GM23338 (cell line): ENCODE results near the gene ARID3B. TPM values are rescaled to one million over a fixed set of nuclear protein-coding genes. Genes with fewer than 3 reads are reported as not detected.

Experiments used
- ATAC-seq: fragments of 200-7000 bp; cut with Tn5 transposase; 3 replicates; pipeline ENCODE4 v1.9.1; 2020
- DNase-seq: peaks from one replicate; pipeline ENCODE4 v3.0.0-alpha.2; 2015; ENCODE audit warnings: low spot score
- H2AFZ ChIP-seq: fragments of 200-600 bp; sonication (generic); 2 replicates; pipeline ENCODE4 v1.8.0; 2016; ENCODE audit warnings: antibody characterized with exemption, mild to moderate bottlenecking, moderate library complexity
- H3F3A ChIP-seq: fragments of 200-600 bp; sonication (generic); replicated peaks from 2 replicates; pipeline ENCODE4 v1.8.0; 2017; ENCODE audit warnings: antibody characterized with exemption, mixed run types, low read depth
- H3K27ac ChIP-seq: fragments of 200-600 bp; sonication (generic); 2 replicates; pipeline ENCODE4 v1.6.1; 2016; ENCODE audit warnings: low read depth
- H3K27me3 ChIP-seq: fragments of 200-600 bp; sonication (generic); 2 replicates; pipeline ENCODE4 v1.8.0; 2016; ENCODE audit warnings: mild to moderate bottlenecking, mixed run types, moderate library complexity; ENCODE audit not compliant: insufficient read depth
- H3K36me3 ChIP-seq: fragments of 200-600 bp; sonication (generic); 2 replicates; pipeline ENCODE4 v1.8.0; 2016; ENCODE audit warnings: mild to moderate bottlenecking; ENCODE audit not compliant: insufficient read depth
- H3K4me1 ChIP-seq: fragments of 200-600 bp; sonication (generic); 2 replicates; pipeline ENCODE4 v1.8.0; 2016; ENCODE audit warnings: mild to moderate bottlenecking, moderate library complexity; ENCODE audit not compliant: insufficient read depth
- H3K4me2 ChIP-seq: fragments of 200-600 bp; sonication (generic); 2 replicates; pipeline ENCODE4 v1.7.1; 2017; ENCODE audit warnings: mixed run types
- H3K4me3 ChIP-seq: fragments of 200-600 bp; sonication (generic); 2 replicates; pipeline ENCODE4 v1.6.1; 2016; ENCODE audit warnings: mixed run types
- H3K79me2 ChIP-seq: fragments of 200-600 bp; sonication (generic); replicated peaks from 2 replicates; pipeline ENCODE4 v1.8.0; 2017; ENCODE audit warnings: mild to moderate bottlenecking; ENCODE audit not compliant: insufficient read depth
- H3K9me2 ChIP-seq: fragments of 200-600 bp; sonication (generic); 2 replicates; pipeline ENCODE4 v1.8.0; 2017; ENCODE audit not compliant: insufficient read depth
- H4K20me1 ChIP-seq: fragments of 200-600 bp; sonication (generic); replicated peaks from 2 replicates; pipeline ENCODE4 v1.8.0; 2017; ENCODE audit warnings: mild to moderate bottlenecking; ENCODE audit not compliant: insufficient read depth
- H3K27ac Mint-ChIP-seq: 2 replicates; pipeline ENCODE4 v1.8.0; 2020; ENCODE audit warnings: inconsistent platforms, mild to moderate bottlenecking, moderate library complexity, mixed read lengths
- H3K27me3 Mint-ChIP-seq: 3 replicates; pipeline ENCODE4 v1.8.0; 2022; ENCODE audit warnings: low read depth, mild to moderate bottlenecking, moderate library complexity, mixed read lengths, inconsistent platforms; ENCODE audit not compliant: insufficient read depth, poor library complexity
- H3K36me3 Mint-ChIP-seq: 3 replicates; pipeline ENCODE4 v1.8.0; 2021; ENCODE audit warnings: low read depth, mild to moderate bottlenecking, inconsistent platforms, moderate library complexity, mixed read lengths
- H3K4me1 Mint-ChIP-seq: 3 replicates; pipeline ENCODE4 v1.8.0; 2020; ENCODE audit warnings: mild to moderate bottlenecking, inconsistent platforms, mixed read lengths
- H3K4me3 Mint-ChIP-seq: 3 replicates; pipeline ENCODE4 v1.8.0; 2021; ENCODE audit warnings: moderate library complexity, mild to moderate bottlenecking, inconsistent platforms, mixed read lengths
- H3K9me3 Mint-ChIP-seq: 3 replicates; pipeline ENCODE4 v1.8.0; 2020; ENCODE audit warnings: moderate library complexity, mild to moderate bottlenecking, inconsistent platforms, mixed read lengths
- CREB1 ChIP-seq: fragments of 250-450 bp; sonication (Bioruptor Pico); IDR thresholded peaks from 2 replicates; pipeline ENCODE4 v1.5.0; 2020; ENCODE audit warnings: low read depth, mild to moderate bottlenecking, moderate library complexity
- CTCF ChIP-seq, 2 experiments: fragments of 200-600 bp in 1 of 2; sonication (generic) in 1 of 2; conservative IDR thresholded peaks; 2 replicates each; pipeline versions ENCODE4 v1.5.1 to v1.6.1; 2016 to 2017; ENCODE audit warnings: antibody characterized with exemption in 2 of 2, low read depth in 2 of 2, mild to moderate bottlenecking in 2 of 2, moderate library complexity in 1 of 2
- ETS1 ChIP-seq: IDR thresholded peaks from 2 replicates; pipeline ENCODE4 v1.6.1; 2016; ENCODE audit warnings: antibody characterized with exemption
- EZH2 ChIP-seq: fragments of 200-600 bp; sonication (generic); IDR thresholded peaks from one replicate; pipeline ENCODE4 v1.8.0; 2017; ENCODE audit warnings: antibody characterized with exemption, mild to moderate bottlenecking, low read depth; ENCODE audit not compliant: unreplicated experiment
- EZH2phosphoT487 ChIP-seq: fragments of 200-600 bp; sonication (generic); IDR thresholded peaks from one replicate; pipeline ENCODE4 v1.8.1; 2018; ENCODE audit warnings: antibody characterized with exemption; ENCODE audit not compliant: unreplicated experiment
- JUNB ChIP-seq: IDR thresholded peaks from one replicate; pipeline ENCODE4 v1.6.1; 2016; ENCODE audit warnings: antibody characterized with exemption; ENCODE audit not compliant: unreplicated experiment
- NANOG ChIP-seq: IDR thresholded peaks from 2 replicates; pipeline ENCODE4 v1.6.1; 2016; ENCODE audit warnings: antibody characterized with exemption, borderline replicate concordance
- POLR2AphosphoS5 ChIP-seq: IDR thresholded peaks from 2 replicates; pipeline ENCODE4 v1.6.1; 2016; ENCODE audit warnings: antibody characterized with exemption, low read depth
- REST ChIP-seq: IDR thresholded peaks from one replicate; pipeline ENCODE4 v1.6.1; 2018; ENCODE audit warnings: antibody characterized with exemption; ENCODE audit not compliant: unreplicated experiment
- STAT1 ChIP-seq: IDR thresholded peaks from one replicate; pipeline ENCODE4 v1.6.1; 2016; ENCODE audit warnings: antibody characterized with exemption; ENCODE audit not compliant: unreplicated experiment
- ZNF114 ChIP-seq: fragments of 250-450 bp; sonication (Bioruptor Pico); IDR thresholded peaks from 2 replicates; pipeline ENCODE4 v1.5.0; 2020; ENCODE audit warnings: mild to moderate bottlenecking, moderate library complexity
- ZNF331 ChIP-seq: fragments of 250-450 bp; sonication (Bioruptor Pico); IDR thresholded peaks from 2 replicates; pipeline ENCODE4 v1.5.0; 2020; ENCODE audit warnings: low read depth, mild to moderate bottlenecking, moderate library complexity
- ZNF462 ChIP-seq: fragments of 250-450 bp; sonication (Bioruptor Pico); IDR thresholded peaks from 2 replicates; pipeline ENCODE4 v1.5.0; 2020; ENCODE audit warnings: mild to moderate bottlenecking, moderate library complexity
- polyA plus RNA-seq: library from polyadenylated mRNA; unstranded; fragments of >200 nt; fragmentation: Nextera tagmentation; extraction: Ambion mirVana; gene quantifications from 2 replicates; pipeline ENCODE4 v1.2.1, GENCODE V29; 2016
- total RNA-seq: library from RNA; depleted of rRNA; stranded (reverse); fragments of >200 nt; shearing (Covaris generic); gene quantifications from 2 replicates; pipeline ENCODE4 v1.2.3, GENCODE V29; 2014

The ARID3B gene
- total and polyA plus RNA-seq, 2 experiments from 2014 or later = 65.5 to 147 TPM

- TF ChIP-seq JUNB = no peak
- no peak for TF ChIP-seq STAT1
- TF ChIP-seq EZH2phosphoT487 = no peak
- TF ChIP-seq CREB1 = no peak
- TF ChIP-seq POLR2AphosphoS5 = no peak
Observed at GRCh38 chr15:74578496-74578994, 37.5 kb downstream of the ARID3B start (continued).

- H3K27me3 Mint-ChIP-seq = peaks cover 13% of the 10 kb centered on the region
- H3K4me3 ChIP-seq = no peak overlapping the region
- peaks cover 19% of the 10 kb centered on the region for H3F3A ChIP-seq
- no peak overlapping the region; the same call in 1 of the 2 replicates for H3K27ac Mint-ChIP-seq
- no peak overlapping the region for H3K4me2 ChIP-seq
- ATAC-seq (no peak), DNase-seq (no peak)
- H3K27me3 ChIP-seq = no peaks in the 10 kb centered on the region
- no peak for TF ChIP-seq EZH2phosphoT487
- no peak for TF ChIP-seq CTCF (conservative IDR thresholded peaks at IDR 0.05; ENCODE audit: low read depth in 2 of 2)
- no peak for TF ChIP-seq POLR2AphosphoS5
- TF ChIP-seq ETS1 = no peak
- no peak for TF ChIP-seq EZH2
- TF ChIP-seq ZNF114 = no peak
- TF ChIP-seq JUNB = no peak
- no peak for TF ChIP-seq ZNF331 (CRISPR knock-in tag)
- TF ChIP-seq STAT1 = no peak
- no peak for TF ChIP-seq NANOG
- TF ChIP-seq CREB1 = no peak
- TF ChIP-seq REST = no peak
- TF ChIP-seq ZNF462 = no peak
- H3K79me2 ChIP-seq = peaks cover 49% of the 10 kb centered on the region
- H2AFZ ChIP-seq = no peak overlapping the region
- no peak overlapping the region for H3K27ac ChIP-seq
- peaks cover 64% of the 10 kb centered on the region for H3K36me3 Mint-ChIP-seq
- peaks cover 2% of the 10 kb centered on the region; the same call in 1 of the 3 replicates for H3K4me1 Mint-ChIP-seq
- H3K9me3 Mint-ChIP-seq = no peaks in the 10 kb centered on the region
- H3K4me3 Mint-ChIP-seq = no peak overlapping the region
- H3K36me3 ChIP-seq = peaks cover 24% of the 10 kb centered on the region
- peaks cover 52% of the 10 kb centered on the region for H4K20me1 ChIP-seq
- no peaks in the 10 kb centered on the region for H3K4me1 ChIP-seq
- no peaks in the 10 kb centered on the region for H3K9me2 ChIP-seq
Observed at GRCh38 chr15:74579001-74579400, 38.0 kb downstream of the ARID3B start.
